Cardiac muscle cell (in vitro differentiated cells and primary cell): ENCODE results near the gene PMIS2. TPM values are rescaled to one million over a fixed set of nuclear protein-coding genes. Genes with fewer than 3 reads are reported as not detected.

Source experiments
- DNase-seq, 2 donors: peaks; one replicate each; pipeline versions ENCODE4 v3.0.0 to v3.0.0-alpha.2; 2010 to 2017; ENCODE audit warnings: low read depth in 1 of 2, low spot score in 1 of 2
- H3K27ac ChIP-seq: fragments of 200-600 bp; sonication (generic); 2 replicates; pipeline ENCODE4 v1.5.1; 2016
- H3K27me3 ChIP-seq: fragments of 200-600 bp; sonication (generic); 2 replicates; pipeline ENCODE4 v1.6.0; 2016; ENCODE audit warnings: control low read depth
- H3K36me3 ChIP-seq: fragments of 200-600 bp; sonication (generic); 2 replicates; pipeline ENCODE4 v1.5.1; 2016; ENCODE audit warnings: control low read depth
- H3K4me1 ChIP-seq: fragments of 200-600 bp; sonication (generic); 2 replicates; pipeline ENCODE4 v1.8.1; 2017; ENCODE audit warnings: low read depth, mild to moderate bottlenecking, mixed run types
- H3K4me3 ChIP-seq: fragments of 200-600 bp; sonication (generic); 2 replicates; pipeline ENCODE4 v1.5.1; 2016; ENCODE audit warnings: mild to moderate bottlenecking
- H3K9me3 ChIP-seq: fragments of 200-600 bp; sonication (generic); 2 replicates; pipeline ENCODE4 v1.5.1; 2017; ENCODE audit warnings: low read depth, mild to moderate bottlenecking, control low read depth
- polyA plus RNA-seq: library from polyadenylated mRNA; unstranded; fragments of >200 nt; fragmentation: Nextera tagmentation; extraction: Ambion mirVana; gene quantifications from 2 replicates; pipeline ENCODE4 v1.2.1, GENCODE V29; 2016
- total RNA-seq: library from RNA; depleted of rRNA; stranded (reverse); fragments of >200 nt; gene quantifications from 2 replicates; pipeline ENCODE4 v1.2.3, GENCODE V29; 2016
- TF ChIP-seq, protein P1 (sequence below): IDR thresholded peaks from 2 replicates; pipeline ENCODE4 v1.5.1; 2012; ENCODE audit warnings: low read depth, mild to moderate bottlenecking, low read length

Gene PMIS2
- total and polyA plus RNA-seq, 2 experiments from 2014 or later: not detected

DNA sequence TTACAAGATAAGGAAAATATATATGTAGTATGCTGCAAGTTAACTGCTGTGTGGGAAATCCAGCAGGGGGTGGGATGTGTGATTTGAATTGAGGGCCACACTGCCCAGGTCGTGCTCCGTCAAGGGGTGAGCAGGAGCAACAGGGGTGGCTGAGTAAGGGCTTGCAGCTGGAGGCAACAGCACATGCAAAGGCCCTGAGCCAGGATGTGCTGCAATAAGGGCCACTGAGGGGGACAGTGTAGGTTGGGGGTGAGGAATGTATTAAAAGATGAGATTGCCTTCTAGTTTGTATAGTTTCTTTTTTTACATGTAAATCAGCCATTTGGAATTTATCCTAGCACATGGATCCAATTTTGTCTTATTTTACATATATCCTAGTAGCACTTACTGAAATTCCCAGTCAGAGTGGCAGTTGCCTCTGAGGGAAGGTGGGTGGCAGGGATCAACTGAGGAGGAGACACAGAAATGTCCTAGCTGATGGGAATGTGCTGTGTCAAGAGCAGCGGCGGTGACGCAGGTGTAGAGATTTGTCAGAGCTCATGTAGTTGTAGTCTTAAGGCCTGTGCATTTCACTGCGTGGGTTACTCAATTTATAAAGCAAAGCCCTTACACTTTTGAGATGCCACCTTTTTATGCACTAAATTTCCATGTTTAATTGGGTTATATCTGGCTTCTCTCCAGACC, 37.5 kb downstream of the PMIS2 start:
- TF ChIP-seq, protein P1, sequence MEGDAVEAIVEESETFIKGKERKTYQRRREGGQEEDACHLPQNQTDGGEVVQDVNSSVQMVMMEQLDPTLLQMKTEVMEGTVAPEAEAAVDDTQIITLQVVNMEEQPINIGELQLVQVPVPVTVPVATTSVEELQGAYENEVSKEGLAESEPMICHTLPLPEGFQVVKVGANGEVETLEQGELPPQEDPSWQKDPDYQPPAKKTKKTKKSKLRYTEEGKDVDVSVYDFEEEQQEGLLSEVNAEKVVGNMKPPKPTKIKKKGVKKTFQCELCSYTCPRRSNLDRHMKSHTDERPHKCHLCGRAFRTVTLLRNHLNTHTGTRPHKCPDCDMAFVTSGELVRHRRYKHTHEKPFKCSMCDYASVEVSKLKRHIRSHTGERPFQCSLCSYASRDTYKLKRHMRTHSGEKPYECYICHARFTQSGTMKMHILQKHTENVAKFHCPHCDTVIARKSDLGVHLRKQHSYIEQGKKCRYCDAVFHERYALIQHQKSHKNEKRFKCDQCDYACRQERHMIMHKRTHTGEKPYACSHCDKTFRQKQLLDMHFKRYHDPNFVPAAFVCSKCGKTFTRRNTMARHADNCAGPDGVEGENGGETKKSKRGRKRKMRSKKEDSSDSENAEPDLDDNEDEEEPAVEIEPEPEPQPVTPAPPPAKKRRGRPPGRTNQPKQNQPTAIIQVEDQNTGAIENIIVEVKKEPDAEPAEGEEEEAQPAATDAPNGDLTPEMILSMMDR: no peak
- Histone ChIP-seq H3K36me3 (no peaks in the 10 kb centered on the region), H3K4me1 (no peaks in the 10 kb centered on the region), H3K4me3 (no peak overlapping the region), H3K9me3 (no peaks in the 10 kb centered on the region), H3K27ac (no peak overlapping the region), H3K27me3 (no peaks in the 10 kb centered on the region)
- no peak for DNase-seq

DNA sequence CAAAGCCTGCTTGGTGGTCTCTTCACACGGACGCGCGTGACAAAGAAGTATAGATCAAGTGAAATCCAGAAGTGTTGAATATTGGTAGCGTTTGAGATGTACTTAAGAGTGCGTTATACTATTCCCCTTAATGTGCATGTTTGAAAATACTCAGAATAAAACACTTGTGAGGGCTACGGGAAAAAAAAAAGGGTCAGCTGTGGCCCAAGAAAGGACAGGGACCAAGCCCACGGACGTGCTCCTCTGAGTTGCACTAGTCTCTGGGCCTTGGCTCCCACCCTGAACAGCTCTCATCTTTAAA, 42.2 kb downstream of the PMIS2 start:
- Histone ChIP-seq H3K4me1 (peaks cover 4% of the 10 kb centered on the region), H3K36me3 (peaks cover 12% of the 10 kb centered on the region), H3K27ac (peak overlapping the region; percentile 78), H3K4me3 (peak overlapping the region; percentile 50), H3K9me3 (no peaks in the 10 kb centered on the region), H3K27me3 (no peaks in the 10 kb centered on the region)
- TF ChIP-seq, protein P1: no peak
- DNase-seq: no peak

DNA sequence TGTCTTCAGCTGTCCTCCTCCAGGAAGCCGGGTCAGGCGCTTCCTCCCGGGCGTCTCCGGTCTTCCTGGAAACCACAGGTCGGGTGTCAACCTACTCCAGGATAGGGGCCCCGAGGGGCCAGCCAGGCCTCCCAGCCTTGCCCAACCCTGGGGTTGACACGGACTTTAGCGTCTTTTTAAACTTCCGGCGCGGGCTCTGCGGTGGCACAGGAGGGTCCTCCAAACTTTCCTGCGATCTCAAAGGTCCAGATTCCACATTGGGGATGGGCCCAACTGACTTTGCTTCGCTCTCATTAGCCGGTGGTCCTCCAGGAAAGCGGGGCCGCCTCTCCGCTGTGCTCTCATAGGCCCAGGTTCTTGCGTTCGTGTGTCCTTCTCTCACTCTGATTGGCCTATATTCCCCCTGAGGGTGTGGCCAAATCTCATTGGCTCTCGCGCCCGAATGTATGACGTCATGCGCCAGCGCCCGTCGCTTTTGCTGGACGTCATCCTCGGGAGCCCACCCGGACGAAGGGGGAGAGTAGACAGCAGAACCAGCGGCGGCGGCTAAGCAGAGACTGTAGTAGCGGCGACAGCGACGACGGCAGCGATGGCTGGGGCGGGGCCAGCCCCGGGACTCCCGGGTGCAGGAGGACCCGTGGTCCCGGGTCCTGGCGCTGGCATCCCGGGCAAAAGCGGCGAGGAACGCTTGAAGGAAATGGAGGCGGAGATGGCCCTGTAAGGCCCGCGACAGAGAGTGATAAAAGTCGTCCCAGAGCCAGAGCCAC, 42.8 kb downstream of the PMIS2 start, which contains the start of gene RBM42:
RBM42 (plus strand) TSS at position 472 of the 767 bp plus-strand sequence; CDS start at position 590, 118 bp downstream.
- TF ChIP-seq, protein P1: no peak
- Histone ChIP-seq H3K4me3 (peak within 1 kb of the TSS; percentile 66), H3K9me3 (no peaks in the 10 kb centered on the region), H3K27ac (peak within 1 kb of the TSS; percentile 78), H3K4me1 (peaks cover 4% of the 10 kb centered on the region), H3K27me3 (no peaks in the 10 kb centered on the region), H3K36me3 (peaks cover 12% of the 10 kb centered on the region)
- peak; percentile 98 to 99 for DNase-seq

DNA sequence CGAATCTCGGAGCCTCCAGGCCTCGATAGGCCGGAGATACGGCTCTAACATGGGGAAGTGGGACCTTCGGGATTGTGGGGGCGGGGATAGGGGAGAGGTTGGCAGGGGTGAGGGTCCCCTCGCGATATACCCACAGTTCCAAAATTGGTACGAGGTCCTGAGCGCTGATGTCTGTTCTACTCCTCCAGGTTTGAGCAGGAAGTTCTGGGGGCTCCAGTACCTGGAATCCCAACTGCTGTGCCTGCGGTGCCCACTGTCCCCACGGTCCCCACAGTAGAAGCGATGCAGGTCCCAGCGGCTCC, 43.3 kb downstream of the PMIS2 start:
- H3K27ac ChIP-seq: peak overlapping the region; percentile 59
- H3K4me3 ChIP-seq: peak overlapping the region; percentile 66
- peaks cover 12% of the 10 kb centered on the region for H3K36me3 ChIP-seq
- no peaks in the 10 kb centered on the region for H3K27me3 ChIP-seq
- H3K9me3 ChIP-seq: no peaks in the 10 kb centered on the region
- peaks cover 4% of the 10 kb centered on the region for H3K4me1 ChIP-seq
- no peak for DNase-seq
- TF ChIP-seq, protein P1: no peak

DNA sequence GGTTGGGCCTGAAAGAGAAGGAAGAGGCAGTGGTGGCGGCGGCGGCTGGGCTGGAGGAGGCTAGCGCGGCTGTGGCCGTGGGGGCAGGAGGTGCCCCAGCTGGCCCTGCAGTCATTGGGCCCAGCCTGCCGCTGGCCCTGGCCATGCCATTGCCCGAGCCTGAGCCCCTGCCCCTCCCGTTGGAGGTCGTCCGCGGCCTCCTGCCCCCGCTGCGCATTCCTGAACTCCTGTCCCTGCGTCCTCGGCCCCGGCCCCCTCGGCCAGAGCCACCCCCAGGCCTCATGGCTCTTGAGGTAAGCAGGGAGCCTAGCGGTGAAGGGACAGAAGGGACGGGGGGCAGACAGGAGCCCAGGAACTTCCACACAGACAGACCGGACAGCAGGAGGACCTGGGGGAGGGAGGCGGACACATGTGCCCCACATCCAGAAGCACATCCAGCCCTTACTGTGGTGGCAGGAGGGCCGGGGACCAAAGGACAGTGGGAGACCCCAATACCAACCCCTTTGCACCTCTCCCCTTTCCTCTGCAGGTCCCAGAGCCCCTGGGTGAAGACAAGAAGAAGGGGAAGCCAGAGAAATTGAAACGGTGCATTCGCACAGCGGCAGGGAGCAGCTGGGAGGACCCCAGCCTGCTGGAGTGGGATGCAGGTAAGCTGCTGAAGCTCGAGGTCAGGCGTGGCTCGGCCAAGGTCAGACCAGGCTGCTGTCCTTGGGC, 47.9 kb downstream of the PMIS2 start:
- Histone ChIP-seq H3K36me3 (peaks cover 35% of the 10 kb centered on the region), H3K27ac (no peak overlapping the region), H3K27me3 (no peaks in the 10 kb centered on the region), H3K4me1 (peaks cover 5% of the 10 kb centered on the region), H3K9me3 (no peaks in the 10 kb centered on the region), H3K4me3 (no peak overlapping the region)
- TF ChIP-seq, protein P1: no peak
- DNase-seq: no peak
